Measurements from ENCODE around the gene WDR76. TPM values are rescaled to one million over a fixed set of nuclear protein-coding genes. Genes with fewer than 3 reads are reported as not detected.
"Not testable (repeated sequence)": the region's sequence is repeated elsewhere in the genome, so short reads cannot be mapped to it uniquely, and the experiment has no call there.

The WDR76 gene
- total and polyA plus RNA-seq, 5 donors, result 0.97 to 3.4 (median 2.9) TPM

- no peaks in the 10 kb centered on the region for H3K27me3 ChIP-seq (ENCODE audit: control insufficient read depth, insufficient read depth)
- H3K4me3 ChIP-seq (ENCODE audit: low read length), result no peak overlapping the region
- DNase-seq (no peak), ATAC-seq (no peak)
- H3K4me1 ChIP-seq (ENCODE audit: control insufficient read depth, insufficient read depth, low read length), result peaks cover 33% of the 10 kb centered on the region
- intact Hi-C loops (cut with DNase I), result no loop called here
- no peak overlapping the region for H3K27ac ChIP-seq (ENCODE audit: low read length)
- H3K9me3 ChIP-seq (ENCODE audit: control insufficient read depth, low read length), result no peaks in the 10 kb centered on the region
Measured at GRCh38 chr15:43795997-43796396, 30.8 kb upstream of the WDR76 start.

- peaks cover 33% of the 10 kb centered on the region for H3K4me1 ChIP-seq (ENCODE audit: control insufficient read depth, insufficient read depth, low read length)
- H3K9me3 ChIP-seq (ENCODE audit: control insufficient read depth, low read length), result no peaks in the 10 kb centered on the region
- WGBS, result 80% methylated on average over 3 of the region's 3 CpGs
- no peaks in the 10 kb centered on the region for H3K27me3 ChIP-seq (ENCODE audit: control insufficient read depth, insufficient read depth)
- no peak overlapping the region for H3K27ac ChIP-seq (ENCODE audit: low read length)
- no peak overlapping the region for H3K4me3 ChIP-seq (ENCODE audit: low read length)
- intact Hi-C loops (cut with DNase I), result no loop called here
- ATAC-seq (no peak), DNase-seq (no peak)
Measured at GRCh38 chr15:43796566-43796965, 30.2 kb upstream of the WDR76 start.

GRCh38 chr15:43799209-43799944 lies 27.4 kb upstream of the WDR76 start:
- peak overlapping the region; percentile 89 for H3K27ac ChIP-seq (ENCODE audit: low read length)
- intact Hi-C loops (cut with DNase I), result no loop called here
- no peaks in the 10 kb centered on the region for H3K27me3 ChIP-seq (ENCODE audit: control insufficient read depth, insufficient read depth)
- ATAC-seq (no peak), DNase-seq (peak in 1 of 3 donors; percentile 52)
- no peaks in the 10 kb centered on the region for H3K9me3 ChIP-seq (ENCODE audit: control insufficient read depth, low read length)
- H3K4me1 ChIP-seq (ENCODE audit: control insufficient read depth, insufficient read depth, low read length), result peaks cover 26% of the 10 kb centered on the region
- H3K4me3 ChIP-seq (ENCODE audit: low read length), result no peak overlapping the region
- WGBS, result 90% methylated on average over 16 of the region's 16 CpGs

GRCh38 chr15:43799945-43800285 lies 26.9 kb upstream of the WDR76 start, which contains the start of gene SERINC4:
Gene SERINC4, minus strand, starts transcription at chr15:43800220. Its CDS starts 234 bp downstream, at chr15:43799986.
- no peaks in the 10 kb centered on the region for H3K9me3 ChIP-seq (ENCODE audit: control insufficient read depth, low read length)
- WGBS, result 97% methylated on average over 8 of the region's 8 CpGs
- ATAC-seq (peak; percentile 6 to 7), DNase-seq (peak in 1 of 3 donors; percentile 54)
- peak within 1 kb of the TSS; percentile 99 for H3K4me3 ChIP-seq (ENCODE audit: low read length)
- H3K4me1 ChIP-seq (ENCODE audit: control insufficient read depth, insufficient read depth, low read length), result peaks cover 20% of the 10 kb centered on the region
- peak within 1 kb of the TSS; percentile 89 for H3K27ac ChIP-seq (ENCODE audit: low read length)
- intact Hi-C loops (cut with DNase I), result no loop called here
- H3K27me3 ChIP-seq (ENCODE audit: control insufficient read depth, insufficient read depth), result no peaks in the 10 kb centered on the region

GRCh38 chr15:43800286-43801141 lies 26.3 kb upstream of the WDR76 start, which contains the start of gene HYPK:
Gene HYPK, plus strand, starts transcription at chr15:43800599. Its CDS starts 24 bp downstream, at chr15:43800623.
- Histone ChIP-seq H3K27ac (ENCODE audit: low read length) (peak within 1 kb of the TSS; percentile 89), H3K9me3 (ENCODE audit: control insufficient read depth, low read length) (no peaks in the 10 kb centered on the region), H3K27me3 (ENCODE audit: control insufficient read depth, insufficient read depth) (no peaks in the 10 kb centered on the region), H3K4me1 (ENCODE audit: control insufficient read depth, insufficient read depth, low read length) (peaks cover 15% of the 10 kb centered on the region), H3K4me3 (ENCODE audit: low read length) (peak within 1 kb of the TSS; percentile 99)
- peak; percentile 95 to 98 (median 97) for DNase-seq
- WGBS, result 8% methylated on average over 44 of the region's 44 CpGs
- intact Hi-C loops (cut with DNase I), result no loop called here
- ATAC-seq, result peak; percentile 92 to 93

GRCh38 chr15:43802676-43803075 lies 24.1 kb upstream of the WDR76 start:
- WGBS, result 96% methylated on average over 7 of the region's 7 CpGs
- not testable (repeated sequence) for ATAC-seq; H3K27ac ChIP-seq (ENCODE audit: low read length)

GRCh38 chr15:43808435-43808950 lies 18.3 kb upstream of the WDR76 start:
- intact Hi-C loops (cut with DNase I), result no loop called here
- 97% methylated on average over 5 of the region's 5 CpGs for WGBS
- DNase-seq, result no peak
- H3K4me1 ChIP-seq (ENCODE audit: control insufficient read depth, insufficient read depth, low read length), result no peaks in the 10 kb centered on the region
- no peak overlapping the region for H3K27ac ChIP-seq (ENCODE audit: low read length)
- H3K4me3 ChIP-seq (ENCODE audit: low read length), result no peak overlapping the region
- no peak for ATAC-seq
- H3K27me3 ChIP-seq (ENCODE audit: control insufficient read depth, insufficient read depth), result no peaks in the 10 kb centered on the region
- H3K9me3 ChIP-seq (ENCODE audit: control insufficient read depth, low read length), result no peaks in the 10 kb centered on the region

More at GRCh38 chr15:43802676-43803075, 24.1 kb upstream of the WDR76 start:
- H3K4me3 ChIP-seq (ENCODE audit: low read length); H3K4me1 ChIP-seq (ENCODE audit: control insufficient read depth, insufficient read depth, low read length); H3K9me3 ChIP-seq (ENCODE audit: control insufficient read depth, low read length); intact Hi-C loops (cut with DNase I); DNase-seq; H3K27me3 ChIP-seq (ENCODE audit: control insufficient read depth, insufficient read depth): not testable (repeated sequence)

GRCh38 chr15:43808960-43809678 lies 17.7 kb upstream of the WDR76 start:
- Histone ChIP-seq H3K4me3 (ENCODE audit: low read length) (no peak overlapping the region), H3K4me1 (ENCODE audit: control insufficient read depth, insufficient read depth, low read length) (no peaks in the 10 kb centered on the region), H3K27ac (ENCODE audit: low read length) (no peak overlapping the region), H3K27me3 (ENCODE audit: control insufficient read depth, insufficient read depth) (no peaks in the 10 kb centered on the region), H3K9me3 (ENCODE audit: control insufficient read depth, low read length) (no peaks in the 10 kb centered on the region)
- ATAC-seq (no peak), DNase-seq (no peak)
- intact Hi-C loops (cut with DNase I), result no loop called here
- WGBS, result 81% methylated on average over 6 of the region's 6 CpGs

GRCh38 chr15:43815064-43815463 lies 11.7 kb upstream of the WDR76 start:
- H3K27me3 ChIP-seq (ENCODE audit: control insufficient read depth, insufficient read depth); H3K27ac ChIP-seq (ENCODE audit: low read length); DNase-seq; H3K9me3 ChIP-seq (ENCODE audit: control insufficient read depth, low read length); H3K4me3 ChIP-seq (ENCODE audit: low read length); ATAC-seq; H3K4me1 ChIP-seq (ENCODE audit: control insufficient read depth, insufficient read depth, low read length); intact Hi-C loops (cut with DNase I): not testable (repeated sequence)
- WGBS, result 92% methylated on average over 5 of the region's 5 CpGs

- WGBS, result 80% methylated on average over 3 of the region's 3 CpGs
- DNase-seq (no peak), ATAC-seq (no peak)
- Histone ChIP-seq H3K4me1 (ENCODE audit: control insufficient read depth, insufficient read depth, low read length) (peaks cover 7% of the 10 kb centered on the region), H3K4me3 (ENCODE audit: low read length) (no peak overlapping the region), H3K9me3 (ENCODE audit: control insufficient read depth, low read length) (no peaks in the 10 kb centered on the region), H3K27ac (ENCODE audit: low read length) (no peak overlapping the region), H3K27me3 (ENCODE audit: control insufficient read depth, insufficient read depth) (no peaks in the 10 kb centered on the region)
- intact Hi-C loops (cut with DNase I), result no loop called here
Measured at GRCh38 chr15:43821505-43821904, 5.3 kb upstream of the WDR76 start.

Measured in right cardiac atrium (tissue), 5 donors.